Left lung (tissue), 10 donors: ENCODE data around the gene EPN2. TPM values are rescaled to one million over a fixed set of nuclear protein-coding genes. Genes with fewer than 3 reads are reported as not detected.

Experiments used
- ATAC-seq: fragments of 200-7000 bp; cut with Tn5 transposase; one replicate; pipeline ENCODE4 v1.9.1; 2020; ENCODE audit warnings: moderate library complexity
- DNase-seq, 4 donors: peaks; one replicate each; pipeline ENCODE4 v3.0.0-alpha.2; 2013 to 2020
- H3K27ac ChIP-seq, 2 donors: fragments of 200-600 bp; sonication (generic) in 1 of 2; one replicate each; pipeline versions ENCODE4 v1.5.0 to v1.8.0; 2020 to 2021
- H3K27me3 ChIP-seq, 2 donors: fragments of 200-600 bp; sonication (generic) in 1 of 2; one replicate each; pipeline versions ENCODE4 v1.5.0 to v1.8.0; 2020 to 2021
- H3K36me3 ChIP-seq, 2 donors: fragments of 200-600 bp; sonication (generic) in 1 of 2; one replicate each; pipeline versions ENCODE4 v1.5.0 to v1.8.0; 2020 to 2021
- H3K4me1 ChIP-seq, 2 donors: fragments of 200-600 bp; one replicate each; pipeline ENCODE4 v1.8.0; 2021
- H3K4me3 ChIP-seq, 2 donors: fragments of 200-600 bp; sonication (generic) in 1 of 2; one replicate each; pipeline versions ENCODE4 v1.5.0 to v1.8.0; 2020 to 2021; ENCODE audit warnings: mild to moderate bottlenecking in 1 of 2
- H3K9me3 ChIP-seq, 2 donors: fragments of 200-600 bp; sonication (generic) in 1 of 2; one replicate each; pipeline versions ENCODE4 v1.5.0 to v1.8.0; 2020 to 2021
- CTCF ChIP-seq, 2 donors: fragments of 200-600 bp; sonication (generic) in 1 of 2; IDR thresholded peaks; one replicate each; pipeline versions ENCODE4 v1.5.0 to v1.8.0; 2021; ENCODE audit warnings: antibody characterized with exemption in 2 of 2
- intact Hi-C, 2 donors: fragments of 100-400 bp; cut with DNase I; formaldehyde crosslinking; loops; one replicate each; pipeline versions ENCODE4 v1.11.2 to v1.14.2; 2022
- polyA plus RNA-seq, 6 donors: library from polyadenylated mRNA; unstranded; fragments of 120-200 nt; gene quantifications; one replicate each; pipeline ENCODE4 v1.2.1, GENCODE V29; 2013; ENCODE audit not compliant: insufficient read length in 6 of 6
- total RNA-seq, 2 donors: library from RNA; stranded (reverse); fragmentation: NEBNext Ultra II Directional; extraction: Animal tissue kit (Norgen Biotek cat#: 25700); gene quantifications; one replicate each; pipeline ENCODE4 v1.2.1, GENCODE V29; 2021
- donor health status: DM: no; HTN: yes; CAD: no.
- donor health status: DM: no; HTN: no; CAD: no.

The EPN2 gene
- total and polyA plus RNA-seq, 8 donors = 43.3 to 51.5 (median 48.3) TPM

- Histone ChIP-seq H3K4me1 (no peaks in the 10 kb centered on the region), H3K36me3 (peaks cover 0 to 15% of the 10 kb centered on the region in 2 donors), H3K27ac (no peak overlapping the region), H3K9me3 (peaks cover 0 to 5% of the 10 kb centered on the region in 2 donors), H3K27me3 (peaks cover 0 to 5% of the 10 kb centered on the region in 2 donors), H3K4me3 (no peak overlapping the region)
- ATAC-seq = peak; percentile 51
- DNase-seq = peak in 1 of 4 donors; percentile 43
- intact Hi-C loops = no loop called here
- no peak for TF ChIP-seq CTCF (IDR thresholded peaks at IDR 0.05)
Measured at GRCh38 chr17:19327031-19327783, 90.0 kb downstream of the EPN2 start.

GRCh38 chr17:19328441-19329061 lies 91.4 kb downstream of the EPN2 start:
- no peak for TF ChIP-seq CTCF (IDR thresholded peaks at IDR 0.05)
- peaks cover 0 to 5% of the 10 kb centered on the region in 2 donors for H3K9me3 ChIP-seq
- H3K27ac ChIP-seq = no peak overlapping the region
- no peak overlapping the region for H3K4me3 ChIP-seq
- ATAC-seq (no peak), DNase-seq (peak in 1 of 4 donors; percentile 49)
- no peaks in the 10 kb centered on the region for H3K27me3 ChIP-seq
- no peaks in the 10 kb centered on the region for H3K4me1 ChIP-seq
- H3K36me3 ChIP-seq = peaks cover 0 to 17% of the 10 kb centered on the region in 2 donors
- intact Hi-C loops = no loop called here

GRCh38 chr17:19329136-19329535 lies 92.0 kb downstream of the EPN2 start:
- H3K9me3 ChIP-seq = peaks cover 0 to 5% of the 10 kb centered on the region in 2 donors
- no peak for TF ChIP-seq CTCF (IDR thresholded peaks at IDR 0.05)
- H3K27ac ChIP-seq = no peak overlapping the region
- DNase-seq = peak in 1 of 4 donors; percentile 56
- no peak overlapping the region for H3K4me3 ChIP-seq
- H3K27me3 ChIP-seq = no peaks in the 10 kb centered on the region
- intact Hi-C loops = no loop called here
- H3K4me1 ChIP-seq = no peaks in the 10 kb centered on the region
- ATAC-seq = no peak
- peaks cover 0 to 22% of the 10 kb centered on the region in 2 donors for H3K36me3 ChIP-seq

GRCh38 chr17:19329839-19330238 lies 92.7 kb downstream of the EPN2 start:
- ATAC-seq = no peak
- intact Hi-C loops = no loop called here
- H3K4me3 ChIP-seq = no peak overlapping the region
- H3K27me3 ChIP-seq = no peaks in the 10 kb centered on the region
- peak in 1 of 4 donors; percentile 29 for DNase-seq
- TF ChIP-seq CTCF (IDR thresholded peaks at IDR 0.05) = no peak
- peaks cover 0 to 22% of the 10 kb centered on the region in 2 donors for H3K36me3 ChIP-seq
- peaks cover 0 to 5% of the 10 kb centered on the region in 2 donors for H3K9me3 ChIP-seq
- H3K4me1 ChIP-seq = no peaks in the 10 kb centered on the region
- H3K27ac ChIP-seq = no peak overlapping the region

- ATAC-seq (no peak), DNase-seq (peak in 1 of 4 donors; percentile 8)
- no peak for TF ChIP-seq CTCF (IDR thresholded peaks at IDR 0.05)
- H3K27ac ChIP-seq = no peak overlapping the region
- intact Hi-C loops = no loop called here
- H3K4me3 ChIP-seq = no peak overlapping the region
- peaks cover 0 to 22% of the 10 kb centered on the region in 2 donors for H3K36me3 ChIP-seq
- H3K9me3 ChIP-seq = peaks cover 0 to 3% of the 10 kb centered on the region in 2 donors
- H3K27me3 ChIP-seq = no peaks in the 10 kb centered on the region
- H3K4me1 ChIP-seq = no peaks in the 10 kb centered on the region
Measured at GRCh38 chr17:19330271-19330670, 93.1 kb downstream of the EPN2 start.
